ENCODE data around the gene RNASEH1. TPM values are rescaled to one million over a fixed set of nuclear protein-coding genes. Genes with fewer than 3 reads are reported as not detected.

Gene RNASEH1
- total and polyA plus RNA-seq, 2 of the 13 experiments (the other 11 are each of a cell fraction or from before 2014, with no cell fraction given): 14.5 to 57.4 TPM

GRCh38 chr2:3522961-3523421, 35.1 kb downstream of the RNASEH1 start (continued):
- TF ChIP-seq ZIK1 (CRISPR knock-in tag; IDR thresholded peaks at IDR 0.05; ENCODE audit: borderline replicate concordance, low read depth) (no peak), ZFP1 (CRISPR knock-in tag; IDR thresholded peaks at IDR 0.05) (no peak), JDP2 (CRISPR knock-in tag; IDR thresholded peaks at IDR 0.05; ENCODE audit: borderline replicate concordance) (no peak), ISL2 (CRISPR knock-in tag; IDR thresholded peaks at IDR 0.05) (0 out of 2 replicates have a peak, but pooled peaks have one; percentile 10), ZFP90 (CRISPR knock-in tag; IDR thresholded peaks at IDR 0.05; ENCODE audit: borderline replicate concordance) (no peak), KAT8 (CRISPR knock-in tag; IDR thresholded peaks at IDR 0.05) (no peak), TCF12 (IDR thresholded peaks at IDR 0.05) (no peak), TCF12 (CRISPR knock-in tag; IDR thresholded peaks at IDR 0.05) (no peak), NFE2L2 (IDR thresholded peaks at IDR 0.05; ENCODE audit: low read length) (no peak), LBX2 (CRISPR knock-in tag; IDR thresholded peaks at IDR 0.05; ENCODE audit: borderline replicate concordance) (no peak), ZC3H4 (CRISPR knock-in tag; IDR thresholded peaks at IDR 0.05; ENCODE audit: borderline replicate concordance) (no peak), ZSCAN9 (CRISPR knock-in tag; IDR thresholded peaks at IDR 0.05; ENCODE audit: borderline replicate concordance) (no peak), ZNF460 (CRISPR knock-in tag; IDR thresholded peaks at IDR 0.05; ENCODE audit: borderline replicate concordance) (no peak), RBM39 (IDR thresholded peaks at IDR 0.05; ENCODE audit: low read depth, low read length, poor library complexity, severe bottlenecking) (no peak), KLF15 (CRISPR knock-in tag; IDR thresholded peaks at IDR 0.05; ENCODE audit: borderline replicate concordance) (no peak), ZKSCAN8 (CRISPR knock-in tag; IDR thresholded peaks at IDR 0.05; ENCODE audit: borderline replicate concordance) (no peak), ZBTB33 (CRISPR knock-in tag; IDR thresholded peaks at IDR 0.05) (no peak), MZF1 (CRISPR knock-in tag; IDR thresholded peaks at IDR 0.05; ENCODE audit: borderline replicate concordance) (no peak), ZNF709 (CRISPR knock-in tag; IDR thresholded peaks at IDR 0.05) (peak; percentile 46), ZBTB20 (CRISPR knock-in tag; IDR thresholded peaks at IDR 0.05; ENCODE audit: borderline replicate concordance, low read depth) (no peak), ZNF362 (CRISPR knock-in tag; IDR thresholded peaks at IDR 0.05; ENCODE audit: borderline replicate concordance) (no peak), HES4 (CRISPR knock-in tag; IDR thresholded peaks at IDR 0.05; ENCODE audit: borderline replicate concordance) (no peak), ZNF800 (CRISPR knock-in tag; IDR thresholded peaks at IDR 0.05) (peak; percentile 54; the same call in 1 of the 2 replicates), ZFAT (CRISPR knock-in tag; conservative IDR thresholded peaks at IDR 0.05) (no peak), BHLHE40 (IDR thresholded peaks at IDR 0.05; ENCODE audit: low read length) (no peak), ZNF34 (CRISPR knock-in tag; IDR thresholded peaks at IDR 0.05; ENCODE audit: borderline replicate concordance) (no peak)

Data from HepG2 (cell line).